Astrocyte of the cerebellum (primary cell): ENCODE measurements around the gene DDX51.

Experiments
- DNase-seq: peaks from one replicate; pipeline ENCODE4 v3.0.0-alpha.2; 2011; ENCODE audit warnings: low read depth
- H3K4me3 ChIP-seq: 2 replicates; pipeline ENCODE4 v1.5.1; 2011; ENCODE audit warnings: mild to moderate bottlenecking, low read depth, low read length, moderate library complexity
- in situ Hi-C: cut with HindIII; loops from 2 replicates; pipeline ENCODE4 v1.10.0; 2017; ENCODE audit warnings: low sequenced_read_pairs
- TF ChIP-seq, protein P1 (sequence below): IDR thresholded peaks from 2 replicates; pipeline ENCODE4 v1.5.1; 2012; ENCODE audit warnings: low read length, low read depth, moderate library complexity, mild to moderate bottlenecking; ENCODE audit errors: missing control alignments

DDX51 gene

DNA sequence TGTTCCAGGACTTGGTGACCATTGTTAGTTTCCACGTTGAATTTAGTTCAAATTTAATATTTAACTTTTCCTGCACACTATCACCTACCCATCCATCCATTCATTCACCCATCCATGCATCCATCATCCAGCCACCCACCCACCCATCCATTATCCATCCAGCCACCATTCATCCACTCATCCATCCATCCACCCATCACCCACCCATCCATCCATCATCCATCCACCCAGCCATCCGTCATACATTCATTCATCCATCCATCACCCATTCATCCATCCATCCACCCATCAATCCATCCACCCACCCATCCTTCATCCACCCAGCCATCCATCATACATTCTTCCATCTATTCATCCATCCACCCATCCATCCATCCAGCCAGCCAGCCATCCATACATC, 22.0 kb upstream of the DDX51 start:
- H3K4me3 ChIP-seq, result no peak overlapping the region
- TF ChIP-seq, protein P1, sequence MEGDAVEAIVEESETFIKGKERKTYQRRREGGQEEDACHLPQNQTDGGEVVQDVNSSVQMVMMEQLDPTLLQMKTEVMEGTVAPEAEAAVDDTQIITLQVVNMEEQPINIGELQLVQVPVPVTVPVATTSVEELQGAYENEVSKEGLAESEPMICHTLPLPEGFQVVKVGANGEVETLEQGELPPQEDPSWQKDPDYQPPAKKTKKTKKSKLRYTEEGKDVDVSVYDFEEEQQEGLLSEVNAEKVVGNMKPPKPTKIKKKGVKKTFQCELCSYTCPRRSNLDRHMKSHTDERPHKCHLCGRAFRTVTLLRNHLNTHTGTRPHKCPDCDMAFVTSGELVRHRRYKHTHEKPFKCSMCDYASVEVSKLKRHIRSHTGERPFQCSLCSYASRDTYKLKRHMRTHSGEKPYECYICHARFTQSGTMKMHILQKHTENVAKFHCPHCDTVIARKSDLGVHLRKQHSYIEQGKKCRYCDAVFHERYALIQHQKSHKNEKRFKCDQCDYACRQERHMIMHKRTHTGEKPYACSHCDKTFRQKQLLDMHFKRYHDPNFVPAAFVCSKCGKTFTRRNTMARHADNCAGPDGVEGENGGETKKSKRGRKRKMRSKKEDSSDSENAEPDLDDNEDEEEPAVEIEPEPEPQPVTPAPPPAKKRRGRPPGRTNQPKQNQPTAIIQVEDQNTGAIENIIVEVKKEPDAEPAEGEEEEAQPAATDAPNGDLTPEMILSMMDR, result no peak
- no peak for DNase-seq
- in situ Hi-C loops, result no loop called here

DNA sequence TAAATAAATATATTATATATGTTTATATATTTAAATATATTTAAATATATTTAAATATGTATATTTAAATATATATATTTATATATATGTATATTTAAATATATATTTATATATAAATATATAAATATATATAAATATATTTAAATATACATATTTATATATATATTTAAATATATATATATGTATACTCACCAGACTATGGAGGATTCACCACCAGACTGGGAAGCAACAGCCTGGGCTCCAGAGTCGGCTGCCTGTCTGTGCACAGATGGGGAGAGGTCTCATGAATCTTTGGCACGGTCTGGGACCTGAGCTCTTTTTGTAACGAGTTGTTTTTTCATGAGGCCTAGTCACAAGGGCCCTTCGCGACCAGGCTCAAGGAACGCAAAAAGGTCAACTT, 21.5 kb upstream of the DDX51 start:
- H3K4me3 ChIP-seq, result no peak overlapping the region
- DNase-seq, result no peak
- TF ChIP-seq, protein P1, result no peak
- in situ Hi-C loops, result no loop called here

DNA sequence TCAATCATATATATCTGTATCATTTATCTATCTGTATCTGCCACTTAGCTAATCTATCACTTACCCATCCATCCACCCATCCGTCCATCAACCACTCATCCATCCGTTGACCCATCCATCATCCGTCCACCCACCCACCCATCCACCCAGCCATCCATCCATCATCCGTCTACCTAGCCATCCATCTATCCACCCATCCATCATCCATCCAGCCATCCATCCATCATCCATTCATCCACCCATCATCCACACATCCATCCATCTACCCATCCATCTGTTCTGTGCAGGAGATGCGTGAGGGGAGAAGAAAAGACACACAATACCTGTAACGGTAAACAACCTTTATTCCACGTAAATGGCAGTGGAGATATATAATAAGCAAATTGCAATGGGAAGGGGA, 20.3 kb upstream of the DDX51 start:
- no peak for DNase-seq
- in situ Hi-C loops, result no loop called here
- no peak overlapping the region for H3K4me3 ChIP-seq
- TF ChIP-seq, protein P1, result no peak

DNA sequence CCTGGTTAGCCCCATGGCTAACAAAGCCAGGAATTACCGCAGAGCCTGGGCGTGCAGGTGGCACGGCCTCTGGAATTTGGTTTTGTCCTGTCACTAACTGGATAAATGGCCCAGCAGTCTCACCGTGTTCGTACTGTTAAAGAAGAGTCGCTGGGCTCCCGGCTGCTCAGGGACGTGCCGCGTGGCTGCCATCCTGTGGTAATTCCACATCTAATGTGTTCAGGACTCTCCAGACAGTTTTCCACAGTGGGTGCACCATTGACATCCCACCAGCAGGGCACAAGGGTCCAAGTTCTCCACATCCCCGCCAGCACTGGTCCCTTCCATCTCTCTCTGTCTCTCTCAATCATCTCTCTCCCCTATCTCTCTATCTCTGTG, 19.8 kb upstream of the DDX51 start:
- DNase-seq, result no peak
- TF ChIP-seq, protein P1, result peak; percentile 44
- H3K4me3 ChIP-seq, result no peak overlapping the region
- in situ Hi-C loops, result no loop called here

DNA sequence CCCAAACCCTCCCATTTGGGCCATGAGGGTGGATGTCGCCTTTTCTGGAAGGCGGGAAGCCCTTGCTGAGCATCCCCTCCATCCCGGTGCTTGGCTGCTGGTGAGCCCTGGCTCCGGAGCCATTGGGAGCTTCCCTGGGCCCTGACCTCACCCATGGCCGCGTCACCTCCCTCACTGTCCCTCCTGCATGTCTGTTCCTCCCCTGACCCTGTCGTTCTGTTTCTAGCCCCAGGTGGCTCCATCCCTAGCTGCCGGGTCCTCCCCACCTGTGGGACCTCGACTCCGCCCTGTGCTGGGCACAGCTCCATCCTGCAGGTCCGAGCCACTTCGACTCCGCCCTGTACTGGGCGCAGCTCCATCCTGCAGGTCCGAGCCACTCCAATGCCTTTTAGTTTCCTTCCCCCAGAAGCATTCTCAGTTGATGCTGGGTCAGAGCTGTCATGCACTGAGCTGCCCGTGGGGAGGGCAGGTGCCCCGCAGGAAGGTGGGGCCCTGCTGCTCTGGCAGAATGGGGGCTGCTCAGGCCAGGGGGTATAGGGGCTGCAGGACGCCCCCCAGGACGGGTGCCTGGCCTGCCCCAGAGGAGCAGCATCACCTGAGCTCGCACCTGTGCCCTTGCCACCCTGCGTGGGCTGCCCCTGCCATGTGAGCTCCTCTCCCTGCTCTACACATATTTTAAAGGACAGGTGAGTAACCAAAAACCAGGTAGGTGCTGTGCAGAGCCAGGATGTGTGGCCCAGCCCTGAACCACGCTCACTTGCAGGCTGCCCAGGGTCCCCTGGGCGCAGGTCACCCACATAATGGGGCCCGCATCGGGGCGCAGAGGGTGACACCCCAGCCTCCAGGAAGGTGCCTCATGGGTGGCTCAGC, 19.2 kb upstream of the DDX51 start:
- H3K4me3 ChIP-seq, result no peak overlapping the region
- DNase-seq, result no peak
- in situ Hi-C loops, result no loop called here
- TF ChIP-seq, protein P1, result no peak

DNA sequence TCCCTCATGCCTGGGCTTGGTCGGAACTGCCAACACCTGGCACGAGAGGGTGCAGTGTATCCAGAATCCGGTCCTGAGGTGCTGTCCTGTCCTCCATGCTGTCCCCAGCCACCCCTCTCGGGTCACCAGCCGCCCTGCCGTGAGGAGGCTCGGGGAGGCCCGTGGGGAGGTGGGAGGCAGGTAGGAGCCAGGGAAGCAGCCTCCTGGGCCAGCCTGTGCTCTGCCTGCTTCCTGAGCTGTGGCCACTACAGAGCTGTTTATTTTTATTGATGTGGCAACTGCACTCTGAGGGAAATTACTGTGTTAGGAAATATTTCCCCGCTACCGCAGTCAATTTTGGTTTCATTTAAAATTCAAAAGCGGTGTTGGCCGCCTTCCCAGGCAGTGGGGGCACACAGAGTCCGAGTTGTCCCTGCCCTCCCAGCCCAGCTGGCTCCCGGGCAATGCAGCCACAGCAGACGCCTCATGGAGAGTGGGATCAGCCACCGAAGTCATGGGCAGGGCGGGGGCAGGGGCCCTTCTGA, 18.5 kb upstream of the DDX51 start:
- in situ Hi-C loops, result no loop called here
- H3K4me3 ChIP-seq, result no peak overlapping the region
- peak; percentile 88 for DNase-seq
- TF ChIP-seq, protein P1, result no peak
